GM12878 (cell line): ENCODE results near the gene IGIP.
A peak's percentile ranks its signal among the peaks of the same experiment; 100 is the strongest.

ENCODE experiments used
- BCLAF1 ChIP-seq: fragments of 450-650 bp; IDR thresholded peaks from 2 replicates; pipeline ENCODE4 v1.6.1; 2017; ENCODE audit warnings: antibody characterized with exemption, mild to moderate bottlenecking, moderate library complexity
- BRCA1 ChIP-seq: IDR thresholded peaks from 2 replicates; pipeline ENCODE4 v1.6.1; 2011; ENCODE audit warnings: low read depth, low read length, improper control_type of control experiment
- CTCF ChIP-seq, 3 experiments: IDR thresholded peaks in 2 of 3; conservative IDR thresholded peaks in 1 of 3; 2 replicates each; pipeline ENCODE4 v1.5.1; 2011; ENCODE audit warnings: low read depth in 3 of 3, low read length in 3 of 3, mild to moderate bottlenecking in 3 of 3, control low read depth in 2 of 3, moderate library complexity in 2 of 3, inconsistent platforms in 1 of 3, mixed read lengths in 1 of 3; ENCODE audit not compliant: control insufficient read depth in 2 of 3, insufficient read depth in 1 of 3; ENCODE audit errors: extremely low read depth in 1 of 3
- EGR1 ChIP-seq, 2 experiments: IDR thresholded peaks; 1 replicate in 1 of 2; 2 replicates in 1 of 2; pipeline ENCODE4 v1.6.1; 2011 to 2012; ENCODE audit warnings: low read depth in 2 of 2, low read length in 2 of 2, borderline replicate concordance in 1 of 2, mild to moderate bottlenecking in 1 of 2, moderate library complexity in 1 of 2
- EZH2 ChIP-seq: IDR thresholded peaks from 2 replicates; pipeline ENCODE4 v1.6.1; 2012; ENCODE audit warnings: low read depth, mild to moderate bottlenecking, control low read depth, inconsistent platforms, low read length, borderline replicate concordance; ENCODE audit not compliant: control insufficient read depth
- MAX ChIP-seq: IDR thresholded peaks from 2 replicates; pipeline ENCODE4 v1.6.1; 2012; ENCODE audit warnings: low read depth, low read length, improper control_type of control experiment
- MEF2A ChIP-seq: IDR thresholded peaks from 2 replicates; pipeline ENCODE4 v1.6.1; 2011; ENCODE audit warnings: low read depth, mild to moderate bottlenecking, low read length, moderate library complexity; ENCODE audit not compliant: insufficient read depth
- PAX5 ChIP-seq: IDR thresholded peaks from 2 replicates; pipeline ENCODE4 v1.6.1; 2011; ENCODE audit warnings: low read depth, low read length, borderline replicate concordance
- PBX3 ChIP-seq: IDR thresholded peaks from 2 replicates; pipeline ENCODE4 v1.6.1; 2011; ENCODE audit warnings: mild to moderate bottlenecking, low read depth, low read length, moderate library complexity; ENCODE audit not compliant: insufficient replicate concordance
- POLR2A ChIP-seq: IDR thresholded peaks from 2 replicates; pipeline ENCODE4 v1.6.1; 2011; ENCODE audit warnings: low read depth, mild to moderate bottlenecking, low read length
- RAD21 ChIP-seq: IDR thresholded peaks from 2 replicates; pipeline ENCODE4 v1.6.1; 2011; ENCODE audit warnings: mild to moderate bottlenecking, low read depth, low read length, moderate library complexity; ENCODE audit not compliant: insufficient read depth
- REST ChIP-seq: IDR thresholded peaks from 2 replicates; pipeline ENCODE4 v1.6.1; 2012; ENCODE audit warnings: mild to moderate bottlenecking, low read depth, low read length
- TCF7 ChIP-seq: IDR thresholded peaks from 2 replicates; pipeline ENCODE4 v1.6.1; 2014; ENCODE audit warnings: antibody characterized with exemption, borderline replicate concordance
- USF1 ChIP-seq: IDR thresholded peaks from 2 replicates; pipeline ENCODE4 v1.6.1; 2011; ENCODE audit warnings: borderline replicate concordance, low read depth, mild to moderate bottlenecking, moderate library complexity, mixed read lengths, low read length; ENCODE audit not compliant: insufficient read depth; ENCODE audit errors: extremely low read length

GRCh38 chr5:140113699-140114263 is 12.0 kb upstream of the IGIP start, which contains the start of gene PURA:
- peak; percentile 86 for TF ChIP-seq POLR2A
- TF ChIP-seq EZH2, result no peak
- TF ChIP-seq USF1, result peak; percentile 65
- peak in 1 of 2 experiments; percentile 26; a peak in 1 of 3 replicates for TF ChIP-seq EGR1 (IDR thresholded peaks at IDR 0.05; ENCODE audit: borderline replicate concordance in 1 of 2, low read depth in 2 of 2, low read length in 2 of 2)
- TF ChIP-seq CTCF (IDR thresholded peaks at IDR 0.05 in 2 of 3, conservative IDR thresholded peaks at IDR 0.05 in 1 of 3; ENCODE audit: control insufficient read depth in 2 of 3, extremely low read depth in 1 of 3, insufficient read depth in 1 of 3, low read depth in 3 of 3, low read length in 3 of 3), result peak in 2 of 3 experiments; percentile 14 to 23; a peak in 2 of 6 replicates
- no peak for TF ChIP-seq TCF7
- peak; percentile 48; the same call in 1 of the 2 replicates for TF ChIP-seq MAX
- TF ChIP-seq MEF2A, result 0 out of 2 replicates have a peak, but pooled peaks have one; percentile 15
- no peak for TF ChIP-seq REST
- TF ChIP-seq PAX5, result peak; percentile 33; the same call in 1 of the 2 replicates
- TF ChIP-seq PBX3, result no peak
- TF ChIP-seq BCLAF1, result no peak
- peak; percentile 95 for TF ChIP-seq BRCA1
- no peak; the same call in 1 of the 2 replicates for TF ChIP-seq RAD21
